Measurements from ENCODE around the gene HK1. TPM values are rescaled to one million over a fixed set of nuclear protein-coding genes. Genes with fewer than 3 reads are reported as not detected.

HK1 gene
- total RNA-seq, 1 donor from 2014 or later, result 219 TPM

- Histone ChIP-seq H3K9me3 (replicated peaks) (no peaks in the 10 kb centered on the region), H3K36me3 (no peaks in the 10 kb centered on the region), H3K4me1 (peaks cover 14% of the 10 kb centered on the region), H3K27me3 (ENCODE audit: low read depth) (no peaks in the 10 kb centered on the region), H3K4me3 (no peak overlapping the region), H3K27ac (replicated peaks) (no peak overlapping the region)
- no peak for TF ChIP-seq CTCF (IDR thresholded peaks at IDR 0.05; ENCODE audit: borderline replicate concordance)
- intact Hi-C loops (cut with micrococcal nuclease), result no loop called here
- no peak for DNase-seq
These were observed 139.9 kb downstream of the HK1 start for GRCh38 chr10:69418052-69418752.

GRCh38 chr10:69419096-69419743 lies 140.9 kb downstream of the HK1 start:
- H3K27ac ChIP-seq (replicated peaks), result no peak overlapping the region
- intact Hi-C loops (cut with micrococcal nuclease), result no loop called here

GRCh38 chr10:69419744-69420126 lies 141.4 kb downstream of the HK1 start:
- no peak for TF ChIP-seq CTCF (IDR thresholded peaks at IDR 0.05; ENCODE audit: borderline replicate concordance)
- intact Hi-C loops (cut with micrococcal nuclease), result loop anchor here (10.0 kb wide), 1 partner anchor 215 kb away; the partner anchor contains the start of gene FAM241B
- Histone ChIP-seq H3K4me3 (no peak overlapping the region), H3K9me3 (replicated peaks) (no peaks in the 10 kb centered on the region), H3K4me1 (peaks cover 14% of the 10 kb centered on the region), H3K27ac (replicated peaks) (no peak overlapping the region), H3K36me3 (no peaks in the 10 kb centered on the region), H3K27me3 (ENCODE audit: low read depth) (no peaks in the 10 kb centered on the region)
- no peak for DNase-seq

More at GRCh38 chr10:69419096-69419743, 140.9 kb downstream of the HK1 start:
- Histone ChIP-seq H3K4me3 (no peak overlapping the region), H3K4me1 (peaks cover 14% of the 10 kb centered on the region), H3K9me3 (replicated peaks) (no peaks in the 10 kb centered on the region), H3K36me3 (no peaks in the 10 kb centered on the region), H3K27me3 (ENCODE audit: low read depth) (no peaks in the 10 kb centered on the region)
- DNase-seq, result no peak
- no peak for TF ChIP-seq CTCF (IDR thresholded peaks at IDR 0.05; ENCODE audit: borderline replicate concordance)

GRCh38 chr10:69421611-69422308 lies 143.5 kb downstream of the HK1 start:
- Histone ChIP-seq H3K4me1 (peaks cover 14% of the 10 kb centered on the region), H3K27me3 (ENCODE audit: low read depth) (no peaks in the 10 kb centered on the region), H3K9me3 (replicated peaks) (no peaks in the 10 kb centered on the region), H3K27ac (replicated peaks) (peak overlapping the region; percentile 76), H3K4me3 (no peak overlapping the region), H3K36me3 (no peaks in the 10 kb centered on the region)
- no peak for TF ChIP-seq CTCF (IDR thresholded peaks at IDR 0.05; ENCODE audit: borderline replicate concordance)
- peak; percentile 86 for DNase-seq
- intact Hi-C loops (cut with micrococcal nuclease), result loop anchor here (10.0 kb wide), 1 partner anchor 213 kb away; the partner anchor contains the start of gene FAM241B

GRCh38 chr10:69422676-69423075 lies 144.4 kb downstream of the HK1 start:
- peak overlapping the region; percentile 76 for H3K27ac ChIP-seq (replicated peaks)
- H3K4me1 ChIP-seq, result peaks cover 14% of the 10 kb centered on the region

More at GRCh38 chr10:69422676-69423075, 144.4 kb downstream of the HK1 start:
- Histone ChIP-seq H3K4me3 (no peak overlapping the region), H3K36me3 (no peaks in the 10 kb centered on the region), H3K27me3 (ENCODE audit: low read depth) (no peaks in the 10 kb centered on the region), H3K9me3 (replicated peaks) (no peaks in the 10 kb centered on the region)
- intact Hi-C loops (cut with micrococcal nuclease), result loop anchor here (10.0 kb wide), 1 partner anchor 212 kb away; the partner anchor contains the start of gene FAM241B
- DNase-seq, result no peak
- TF ChIP-seq CTCF (IDR thresholded peaks at IDR 0.05; ENCODE audit: borderline replicate concordance), result no peak
